HEK293 (cell line): ENCODE results near the gene PCBP3.

Experiments
- ZNF2 ChIP-seq: fragments of 450-650 bp; formaldehyde crosslinking; IDR thresholded peaks from 2 replicates; pipeline ENCODE4 v1.5.1; 2016; ENCODE audit warnings: missing biosample characterization, missing genetic modification characterization
- ZNF274 ChIP-seq, 2 experiments: fragments of 200-500 bp in 1 of 2; fragments of 450-650 bp in 1 of 2; sonication (Bioruptor generic) in 1 of 2; formaldehyde crosslinking in 1 of 2; IDR thresholded peaks; 2 replicates each; pipeline versions ENCODE4 v1.5.1 to v1.6.1; 2014 to 2016; ENCODE audit warnings: borderline replicate concordance in 1 of 2, inconsistent platforms in 1 of 2, low read length in 1 of 2, missing biosample characterization in 1 of 2, missing genetic modification characterization in 1 of 2
- TF ChIP-seq, protein P1 (sequence below): fragments of 450-650 bp; formaldehyde crosslinking; IDR thresholded peaks from 2 replicates; pipeline ENCODE4 v1.5.1; 2016; ENCODE audit warnings: missing biosample characterization, missing genetic modification characterization

GRCh38 chr21:45632637-45633251, 10.8 kb upstream of the PCBP3 start:
- TF ChIP-seq ZNF2 (tag by site-specific recombination) (no peak), ZNF274 (IDR thresholded peaks at IDR 0.05; ENCODE audit: low read length) (no peak), ZNF274 (tag by site-specific recombination; IDR thresholded peaks at IDR 0.05; ENCODE audit: borderline replicate concordance) (no peak)
- TF ChIP-seq, protein P1, sequence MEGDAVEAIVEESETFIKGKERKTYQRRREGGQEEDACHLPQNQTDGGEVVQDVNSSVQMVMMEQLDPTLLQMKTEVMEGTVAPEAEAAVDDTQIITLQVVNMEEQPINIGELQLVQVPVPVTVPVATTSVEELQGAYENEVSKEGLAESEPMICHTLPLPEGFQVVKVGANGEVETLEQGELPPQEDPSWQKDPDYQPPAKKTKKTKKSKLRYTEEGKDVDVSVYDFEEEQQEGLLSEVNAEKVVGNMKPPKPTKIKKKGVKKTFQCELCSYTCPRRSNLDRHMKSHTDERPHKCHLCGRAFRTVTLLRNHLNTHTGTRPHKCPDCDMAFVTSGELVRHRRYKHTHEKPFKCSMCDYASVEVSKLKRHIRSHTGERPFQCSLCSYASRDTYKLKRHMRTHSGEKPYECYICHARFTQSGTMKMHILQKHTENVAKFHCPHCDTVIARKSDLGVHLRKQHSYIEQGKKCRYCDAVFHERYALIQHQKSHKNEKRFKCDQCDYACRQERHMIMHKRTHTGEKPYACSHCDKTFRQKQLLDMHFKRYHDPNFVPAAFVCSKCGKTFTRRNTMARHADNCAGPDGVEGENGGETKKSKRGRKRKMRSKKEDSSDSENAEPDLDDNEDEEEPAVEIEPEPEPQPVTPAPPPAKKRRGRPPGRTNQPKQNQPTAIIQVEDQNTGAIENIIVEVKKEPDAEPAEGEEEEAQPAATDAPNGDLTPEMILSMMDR (tag by site-specific recombination) = no peak
